Activated naive CD4-positive, alpha-beta T cell treated with anti-CD3 and anti-CD28 coated beads, Interleukin-2, amount 50 U/mL, for 16 hours (primary cell): Measurements from ENCODE around the gene CRYBG3.
A peak's percentile ranks its signal among the peaks of the same experiment; 100 is the strongest.

Experiments used
- DNase-seq: peaks from one replicate; pipeline ENCODE4 v3.0.0-alpha.2; 2020

CRYBG3 gene

DNA sequence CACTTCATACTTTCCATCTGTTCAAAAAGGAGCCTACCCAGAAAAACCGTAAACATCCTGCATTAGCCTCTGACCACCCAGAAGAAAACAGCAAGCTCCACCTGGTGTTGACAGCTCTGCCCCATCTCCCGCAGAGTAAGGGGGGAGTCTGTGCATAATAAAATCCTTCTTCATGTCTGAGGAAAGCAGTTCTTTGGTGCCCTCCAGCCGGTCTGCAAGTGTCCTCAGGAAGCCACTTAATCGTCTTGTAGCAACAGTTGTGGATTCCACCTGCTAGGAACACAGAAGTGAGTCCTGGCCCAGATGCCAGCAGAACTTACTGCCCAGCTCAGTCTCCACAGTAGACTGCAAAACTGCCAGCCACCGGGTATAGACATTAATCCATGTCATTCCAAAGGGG, 127.9 kb downstream of the CRYBG3 start:
- DNase-seq = no peak

DNA sequence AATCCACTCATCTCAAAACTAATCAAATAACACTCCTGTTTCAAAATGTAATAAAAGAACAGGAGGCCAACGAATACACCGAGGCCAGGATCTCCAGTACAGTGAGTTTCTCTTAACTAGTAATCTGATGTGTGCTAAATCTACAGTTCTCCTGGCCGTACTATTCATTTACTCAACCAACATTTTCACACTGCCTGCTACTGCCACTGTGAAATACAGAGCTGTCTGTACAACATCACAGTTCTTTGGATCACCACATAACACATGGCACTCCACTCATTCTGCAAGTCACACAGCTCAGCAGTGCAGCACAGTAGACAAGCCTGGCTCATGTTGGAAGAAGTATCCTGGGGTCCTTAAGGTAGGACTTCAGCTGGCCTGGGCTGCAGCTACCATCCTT, 128.5 kb downstream of the CRYBG3 start:
- no peak for DNase-seq

DNA sequence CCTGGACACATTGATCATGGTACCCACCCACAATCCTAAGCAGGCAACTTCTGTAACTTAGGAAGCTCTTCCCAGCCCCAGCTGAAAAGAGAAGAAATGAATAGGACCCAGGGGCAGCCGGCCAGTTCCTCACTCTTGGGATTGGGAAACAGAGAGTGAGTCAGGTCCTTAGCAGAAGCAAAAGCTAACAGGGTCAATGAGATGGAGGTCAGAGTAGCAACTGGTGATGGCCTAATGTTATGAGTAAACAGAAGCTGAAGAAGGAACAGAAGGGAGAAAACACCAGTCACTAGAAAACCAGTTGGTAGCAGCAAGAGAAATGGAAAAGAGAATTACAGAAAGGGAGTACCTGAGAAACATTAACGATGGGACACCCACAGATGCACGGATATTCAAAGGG, 130.5 kb downstream of the CRYBG3 start:
- no peak for DNase-seq

DNA sequence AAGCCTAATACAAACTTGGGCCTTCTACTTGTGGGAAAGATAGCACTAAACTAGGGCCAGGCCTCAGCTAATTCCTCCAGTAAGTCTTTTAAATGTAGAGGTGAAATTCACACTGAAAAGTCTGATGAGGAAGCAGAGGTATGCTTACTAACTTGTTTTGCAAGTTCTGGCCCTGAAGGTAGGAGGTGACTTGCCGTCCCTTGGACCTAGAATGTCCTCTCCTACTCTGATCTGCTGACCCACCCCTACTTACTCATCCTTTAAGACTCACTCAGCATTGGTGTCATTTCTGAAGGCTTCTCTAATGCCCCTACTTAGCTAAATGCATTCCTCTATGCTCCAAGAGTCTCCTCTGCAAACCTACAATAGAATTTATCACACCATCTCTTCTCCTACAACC, 131.1 kb downstream of the CRYBG3 start:
- DNase-seq = no peak

DNA sequence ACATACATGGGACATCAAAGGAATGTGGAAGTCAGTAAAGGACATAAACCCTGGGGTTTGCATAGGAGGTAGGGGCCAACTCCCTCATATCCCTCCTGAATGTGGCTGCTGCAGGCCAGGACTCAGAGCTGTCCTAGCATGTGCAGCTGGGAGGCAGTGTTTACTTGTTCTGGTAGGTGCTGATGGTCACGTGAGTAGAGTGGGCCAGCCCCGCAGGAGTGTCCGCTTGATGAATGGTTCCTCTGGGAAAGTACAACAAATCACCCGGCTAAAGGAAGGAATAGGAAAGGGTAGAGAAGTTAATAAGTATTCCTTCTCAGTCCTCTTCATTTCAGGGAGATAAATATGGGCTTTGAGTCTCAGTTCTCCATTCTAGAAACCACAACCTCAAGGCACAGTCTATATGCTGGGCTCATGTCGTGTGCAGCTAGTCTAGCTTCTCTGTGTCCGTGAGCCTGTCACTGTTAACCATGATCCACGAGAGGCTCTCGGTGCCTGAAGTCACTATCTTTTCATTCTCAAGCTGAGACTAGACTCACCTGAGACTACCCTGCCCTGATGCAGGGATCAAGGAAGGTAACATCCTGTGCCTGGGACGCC, 132.5 kb downstream of the CRYBG3 start:
- no peak for DNase-seq

DNA sequence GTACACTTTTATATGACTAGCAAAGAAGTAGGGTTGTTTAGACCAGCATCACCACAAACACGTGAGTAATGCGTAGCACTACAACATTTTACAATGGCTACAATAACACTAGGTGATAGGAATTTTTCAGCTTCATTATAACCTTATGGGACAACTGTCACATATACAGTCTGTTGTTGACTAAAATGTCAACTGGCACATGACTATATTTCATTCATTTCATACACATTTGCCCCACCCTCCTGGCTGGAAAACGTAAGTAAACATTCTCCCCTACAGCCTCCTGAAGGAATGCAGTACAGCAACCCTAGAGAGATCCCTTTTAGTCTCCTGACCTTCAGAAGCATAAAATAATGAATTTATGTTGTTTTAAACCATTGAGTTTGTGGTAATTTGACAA, 134.2 kb downstream of the CRYBG3 start:
- no peak for DNase-seq

DNA sequence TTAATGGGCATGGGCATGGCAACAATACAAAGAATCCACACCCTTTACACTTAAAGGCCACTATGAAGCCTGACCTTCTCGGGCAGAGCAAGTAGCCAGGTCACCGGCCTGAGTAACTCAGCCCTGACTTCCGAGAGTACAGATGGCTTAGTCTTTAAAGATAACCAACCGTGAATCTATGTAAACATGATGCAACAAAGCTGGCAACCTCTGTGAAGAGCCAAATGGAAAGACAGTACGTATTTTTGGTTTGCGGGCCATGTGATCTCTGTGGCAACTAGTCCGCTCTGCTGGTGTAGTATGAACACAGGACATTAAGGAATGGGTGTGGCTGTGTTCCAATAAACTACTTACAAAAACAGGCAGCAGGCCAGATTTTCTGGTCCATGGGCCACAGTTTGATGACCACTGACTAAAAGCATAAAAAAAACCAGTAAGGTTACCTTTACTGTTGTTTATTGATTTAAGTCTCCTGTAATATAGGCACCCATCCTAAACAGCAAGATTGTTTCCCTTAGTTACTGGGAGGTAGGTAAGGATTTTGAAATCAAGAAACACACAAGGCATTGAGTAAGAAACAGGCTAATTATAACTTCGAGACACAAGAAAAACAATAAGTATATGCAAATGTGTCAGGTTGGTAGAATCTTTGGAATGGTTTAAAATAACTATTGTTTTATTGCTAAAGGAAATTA, 136.0 kb downstream of the CRYBG3 start:
- no peak for DNase-seq

DNA sequence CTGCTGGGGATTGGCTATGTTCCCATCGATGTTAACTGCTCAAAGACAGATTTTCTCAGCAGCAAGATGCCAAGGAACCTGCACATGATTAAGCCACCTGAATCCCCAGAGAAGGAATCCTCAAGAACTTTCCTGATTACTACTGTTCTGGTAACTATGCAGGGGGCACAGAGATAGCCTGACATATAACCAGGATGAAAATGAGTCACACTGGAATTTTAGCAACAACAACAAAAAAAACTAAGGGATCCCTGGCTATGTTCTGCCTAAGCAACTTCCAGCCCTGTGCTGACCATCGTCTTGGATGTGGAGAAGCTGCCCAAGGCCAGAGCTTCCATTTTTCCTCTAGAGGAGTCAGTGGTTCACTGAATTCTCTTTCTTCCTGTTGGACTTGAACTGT, 136.6 kb downstream of the CRYBG3 start:
- no peak for DNase-seq

DNA sequence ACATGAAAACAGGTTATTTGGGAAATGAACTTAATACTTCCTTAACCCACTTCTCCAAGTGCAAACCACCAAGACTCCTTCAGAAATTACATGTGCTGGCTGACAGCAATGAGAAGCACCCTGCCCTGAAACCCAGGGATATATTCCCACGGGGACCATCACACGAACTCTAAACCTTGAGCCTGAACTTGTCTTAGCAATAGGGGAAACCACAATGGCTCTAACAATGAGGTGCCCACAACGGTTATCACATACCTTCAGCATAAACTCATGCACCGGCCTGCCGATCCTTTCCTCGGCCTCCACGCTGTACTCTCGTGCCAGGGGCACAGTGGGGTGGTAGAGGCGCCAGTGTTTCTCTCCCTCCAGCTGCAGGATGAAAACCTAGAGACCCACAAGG, 137.0 kb downstream of the CRYBG3 start:
- DNase-seq = no peak

DNA sequence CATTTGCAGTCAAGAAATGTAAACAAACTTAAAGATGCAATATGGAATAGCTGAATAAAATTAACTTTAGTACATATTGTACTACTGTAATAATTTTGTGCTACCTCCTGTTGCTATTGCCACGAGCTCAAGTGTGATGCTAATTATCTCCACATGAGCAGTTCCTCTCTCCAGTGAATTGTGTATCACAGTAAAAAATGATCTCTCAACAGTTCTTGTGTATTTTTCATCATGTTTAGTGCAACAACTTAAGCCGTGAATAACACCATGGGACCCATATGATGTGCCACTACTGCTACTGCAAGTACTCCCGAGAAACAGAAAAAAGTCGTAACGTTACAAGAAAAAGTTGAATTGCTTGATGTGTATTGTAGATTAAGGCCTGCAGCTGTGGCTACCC, 138.1 kb downstream of the CRYBG3 start:
- DNase-seq = no peak

DNA sequence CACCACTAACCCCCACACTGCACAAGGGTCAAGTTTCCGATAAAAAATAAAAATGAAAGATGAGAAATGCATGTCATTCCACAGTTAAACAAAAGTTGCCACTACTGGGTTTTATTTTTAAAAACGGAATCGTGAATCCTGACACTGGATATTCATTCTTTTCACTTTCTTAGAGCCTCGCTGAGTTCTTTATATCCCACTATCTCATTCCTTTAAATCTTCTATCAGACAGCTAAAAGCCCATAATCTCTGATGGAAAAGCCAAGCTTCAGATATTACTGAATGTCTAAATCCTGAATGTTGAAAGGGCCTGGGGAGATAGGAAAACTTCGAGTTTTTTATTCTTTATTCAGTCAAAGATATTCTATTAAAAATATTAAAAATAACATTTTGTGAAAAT, 138.7 kb downstream of the CRYBG3 start:
- DNase-seq = no peak

DNA sequence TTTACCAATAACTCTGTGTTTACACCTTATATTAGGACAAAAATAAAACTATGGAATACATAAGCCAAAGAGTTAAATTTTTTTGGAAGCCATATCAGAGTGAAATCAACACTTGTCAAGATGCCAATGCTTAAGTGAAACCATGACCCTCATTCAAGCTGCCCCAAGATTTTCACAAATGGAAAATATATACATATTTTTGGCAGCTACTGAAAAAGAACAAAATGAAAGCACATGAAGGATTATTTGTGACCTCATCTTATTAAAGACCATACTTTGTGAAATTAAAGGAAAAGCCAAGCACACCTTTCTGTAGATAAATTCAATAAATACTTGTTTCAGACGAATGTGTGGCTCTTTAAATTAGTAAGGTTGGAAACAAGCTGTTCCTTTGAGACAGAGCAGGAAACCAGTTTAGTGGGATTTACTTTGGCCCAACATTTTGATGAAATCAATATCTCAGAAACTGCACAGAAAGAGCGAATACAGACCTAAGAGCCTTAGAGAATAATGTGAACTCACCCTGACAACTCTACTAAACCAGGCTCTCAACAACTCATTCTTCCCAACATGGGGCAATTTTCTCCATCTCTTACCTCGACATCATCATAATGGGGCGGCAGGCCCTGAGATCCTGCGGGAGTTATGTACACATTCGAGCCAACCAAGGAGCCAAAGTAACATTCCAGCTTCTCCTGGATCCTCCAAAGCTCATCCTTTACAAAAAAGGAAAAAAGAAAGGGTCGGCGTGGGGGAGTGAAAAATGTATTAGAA, 139.4 kb downstream of the CRYBG3 start:
- no peak for DNase-seq

DNA sequence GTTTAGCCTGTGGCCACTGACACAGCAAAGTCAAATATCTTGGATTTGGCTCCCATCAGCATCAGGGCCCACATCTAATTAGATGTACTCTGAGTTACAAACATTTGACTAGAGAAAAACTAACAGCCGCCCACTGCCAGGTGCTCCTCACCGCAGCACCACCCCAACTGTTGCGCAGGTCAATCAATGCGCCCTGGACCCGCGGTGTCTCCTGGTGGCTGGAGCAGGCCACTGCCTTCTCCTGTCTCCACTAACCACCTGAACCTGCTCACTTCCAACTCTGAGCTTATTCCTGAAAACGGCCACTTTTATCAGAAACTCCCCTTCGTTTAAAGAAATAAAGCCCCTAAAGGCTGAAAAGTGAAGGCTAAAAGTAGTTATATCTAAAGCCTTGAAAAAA, 146.2 kb downstream of the CRYBG3 start:
- no peak for DNase-seq

DNA sequence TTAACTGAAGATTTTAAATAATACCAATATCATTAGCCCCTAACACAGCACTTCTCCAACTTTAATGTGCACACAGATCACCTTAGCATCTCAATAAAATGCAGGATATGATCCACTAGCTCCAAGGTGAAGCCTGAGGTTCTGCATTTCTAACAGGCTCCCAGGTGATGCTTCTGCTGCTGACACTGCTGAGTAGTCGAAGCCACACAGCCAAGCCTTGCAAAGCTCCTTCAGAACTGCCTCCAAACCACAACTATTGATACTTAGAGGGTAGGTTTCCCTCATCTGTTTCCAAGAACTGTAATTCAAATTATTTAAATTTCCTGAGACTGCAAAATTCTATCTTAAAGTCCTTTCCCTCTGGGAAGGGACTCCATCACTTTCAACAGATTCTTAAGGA, 146.6 kb downstream of the CRYBG3 start:
- no peak for DNase-seq

DNA sequence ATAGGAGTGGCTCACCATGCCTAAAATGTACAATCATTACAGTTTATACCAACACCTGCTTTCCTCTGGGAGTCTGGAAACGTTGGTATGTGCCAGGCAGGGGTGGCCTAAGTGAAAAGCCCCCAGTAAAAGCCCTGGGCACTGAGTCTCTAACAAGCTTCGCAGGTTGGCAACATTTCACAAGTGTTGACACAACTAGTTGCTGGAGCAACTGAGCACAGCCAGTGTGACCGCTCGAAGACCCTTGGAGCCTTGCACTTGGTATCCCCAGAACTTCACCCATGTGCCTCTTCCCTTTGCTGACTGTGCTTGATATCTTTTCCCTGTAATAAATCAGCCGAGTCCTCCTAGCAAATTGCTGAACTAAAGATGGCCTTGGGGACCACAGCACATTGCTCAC, 147.7 kb downstream of the CRYBG3 start:
- no peak for DNase-seq

DNA sequence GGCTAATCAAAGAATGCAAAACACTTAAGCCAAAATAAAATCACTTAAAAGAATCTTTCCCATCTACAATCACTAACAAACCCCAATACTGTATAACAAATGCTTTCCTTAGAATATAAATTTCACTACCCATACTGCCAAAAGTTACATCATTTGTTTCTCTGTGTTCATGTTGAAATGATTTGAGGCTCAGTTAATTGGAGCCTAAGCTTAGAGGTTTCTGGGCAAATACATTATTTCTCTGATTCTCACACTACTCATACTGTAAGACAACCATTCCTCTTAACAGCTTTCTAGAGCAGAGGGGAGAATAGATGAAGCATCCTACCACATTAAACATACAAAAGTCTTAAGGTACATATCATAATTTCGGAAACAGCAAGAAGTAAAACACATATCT, 148.3 kb downstream of the CRYBG3 start:
- no peak for DNase-seq

DNA sequence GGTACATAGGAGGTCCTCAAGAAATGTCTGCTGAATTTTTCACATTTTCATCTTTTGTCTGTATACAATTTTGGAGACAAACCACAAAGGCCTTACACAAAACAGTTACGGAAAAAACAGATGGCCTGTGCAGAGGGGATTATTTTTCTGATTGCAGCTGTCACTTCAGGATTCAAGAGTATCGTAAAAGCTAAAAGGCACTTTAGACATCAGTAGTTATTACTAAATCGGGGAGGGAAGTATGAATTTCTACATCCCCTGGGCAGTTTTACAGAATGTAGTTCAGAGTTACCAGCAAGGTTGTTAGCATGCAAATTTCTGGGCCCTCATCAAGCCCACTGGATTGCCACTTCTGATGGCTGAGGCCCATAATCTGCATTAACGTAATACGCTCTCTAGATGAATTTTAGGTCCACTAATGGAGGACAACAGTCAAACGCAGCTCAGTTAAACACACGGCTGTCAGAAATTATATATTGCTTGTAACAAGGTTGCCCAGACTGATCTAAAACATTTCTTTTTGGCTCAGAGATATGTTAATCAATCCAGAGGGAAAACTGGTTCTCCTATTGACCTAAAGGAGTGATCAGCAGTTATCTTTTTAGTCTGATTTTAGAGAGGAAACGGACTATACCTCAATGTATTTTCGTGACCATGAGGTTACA, 149.3 kb downstream of the CRYBG3 start:
- no peak for DNase-seq

DNA sequence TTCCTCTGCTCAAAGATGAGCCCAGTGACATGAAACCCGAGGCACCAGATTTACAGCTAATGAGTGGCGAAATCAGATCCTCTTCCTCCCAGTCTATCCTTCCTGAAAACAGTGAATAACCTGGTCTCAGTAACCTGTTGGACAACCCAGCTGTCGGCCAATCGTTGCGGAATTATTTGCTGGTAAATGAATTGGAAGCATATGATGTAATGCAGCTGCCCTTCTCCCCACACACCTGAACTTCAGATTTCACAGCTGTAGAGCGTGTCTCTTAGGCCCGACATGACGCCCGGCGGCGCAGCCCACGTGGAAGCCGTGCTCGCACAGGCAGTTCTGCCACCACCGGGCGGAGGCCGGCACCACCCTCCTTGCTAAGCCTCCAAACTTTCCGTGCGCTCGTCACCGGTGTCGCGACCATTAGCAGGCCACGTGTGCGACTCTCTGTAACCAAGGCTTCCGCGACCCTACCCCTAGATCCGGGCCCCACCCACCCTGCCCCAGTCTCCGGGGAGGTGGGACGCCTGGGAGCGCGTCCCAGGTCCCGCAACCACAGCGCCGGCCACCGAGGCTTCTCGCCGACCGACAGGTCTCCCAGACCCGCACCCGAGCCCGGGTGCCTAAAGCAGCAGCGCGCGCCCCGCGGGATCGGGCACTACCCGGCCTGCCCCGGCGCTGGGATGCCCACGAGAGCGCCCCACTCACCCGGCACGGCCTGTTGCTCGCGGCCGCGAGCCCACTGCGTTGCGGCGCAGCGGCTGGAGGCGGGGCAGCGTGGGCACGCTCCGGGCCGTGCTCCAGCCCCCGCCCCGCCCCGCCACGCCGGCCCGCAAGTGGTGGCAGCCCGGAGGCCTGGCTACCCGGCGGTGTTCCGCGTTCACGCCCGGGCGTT, 150.1 kb downstream of the CRYBG3 start, which contains the start of gene RIOX2:
Gene RIOX2 (minus strand): TSS at position 753 of the 889 bp plus-strand sequence. CDS start 4,838 bp downstream, outside the sequence.
- peak; percentile 85 for DNase-seq

DNA sequence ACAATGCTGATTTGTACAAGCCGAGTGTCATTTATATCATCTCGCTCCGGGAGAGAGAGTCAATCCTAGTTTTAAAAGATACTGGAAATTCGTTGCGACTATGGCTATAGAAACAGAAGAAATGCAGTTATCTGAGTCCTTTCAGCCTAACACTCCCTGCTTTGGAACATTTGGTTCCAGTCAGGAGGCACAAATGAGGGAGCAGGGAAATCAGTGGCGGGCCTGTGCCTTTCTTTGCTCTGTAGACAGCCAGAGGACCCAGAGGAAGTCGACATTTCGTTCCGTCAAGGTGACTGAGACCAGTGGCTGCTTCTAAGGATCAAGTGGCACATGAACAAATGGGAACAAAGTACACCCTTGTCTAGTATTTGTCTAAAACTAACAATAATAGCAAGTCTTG, 151.2 kb downstream of the CRYBG3 start:
- no peak for DNase-seq

DNA sequence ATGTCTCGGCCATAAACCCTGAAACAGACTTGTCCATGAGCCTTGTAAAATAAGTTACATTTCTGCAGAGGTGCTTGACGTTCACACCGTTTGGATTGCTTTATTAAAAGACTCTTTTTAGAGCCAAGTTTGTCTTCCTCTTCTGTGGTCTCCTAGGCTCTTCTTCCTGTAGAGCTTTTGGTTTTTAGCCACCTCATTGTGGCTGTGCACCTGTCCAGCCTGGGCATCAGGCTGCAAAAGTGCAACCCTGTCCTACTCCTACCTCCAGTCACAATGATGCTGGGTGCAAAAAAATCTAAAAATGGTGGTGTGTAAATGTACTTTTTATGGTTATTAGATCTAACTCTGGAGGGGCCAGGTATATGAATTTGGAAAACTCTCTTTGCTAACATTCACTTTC, 153.2 kb downstream of the CRYBG3 start:
- DNase-seq = no peak

DNA sequence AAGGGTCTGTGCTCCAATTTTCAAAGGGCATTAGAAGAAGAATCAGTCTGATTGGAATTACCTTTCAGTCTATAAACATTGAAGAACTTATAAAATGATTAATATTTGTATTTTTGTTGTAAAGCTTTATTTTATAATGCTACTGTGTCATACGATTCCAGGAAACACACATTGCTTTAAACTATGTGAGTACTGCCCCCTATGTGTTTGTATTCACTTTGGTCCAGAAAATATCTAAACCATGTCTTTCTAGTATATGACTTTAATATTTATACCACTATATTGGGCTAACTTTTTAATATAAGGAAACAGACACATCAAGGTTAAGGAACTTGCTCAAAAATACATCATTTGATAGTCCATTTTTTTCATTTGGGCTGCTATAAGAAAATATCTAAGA, 153.7 kb downstream of the CRYBG3 start:
- no peak for DNase-seq

DNA sequence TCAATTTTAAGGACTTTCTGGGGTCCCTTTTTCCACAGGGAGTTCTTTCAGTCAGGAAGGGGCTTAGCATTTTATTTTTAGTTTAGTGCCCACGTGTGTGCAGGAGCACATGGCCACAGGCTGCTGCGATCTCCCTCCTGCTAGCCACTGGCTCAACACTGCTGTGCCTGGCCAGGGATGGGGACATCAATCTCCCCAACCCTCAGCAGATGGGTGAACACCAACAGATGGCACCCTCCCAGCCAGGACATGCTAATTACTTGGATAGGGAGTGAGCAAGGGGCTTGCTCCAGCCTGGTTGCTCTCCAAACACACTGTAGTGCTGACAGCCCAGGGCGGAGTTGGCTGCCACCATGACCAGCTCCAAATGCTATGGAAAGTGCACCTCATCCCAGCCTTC, 157.8 kb downstream of the CRYBG3 start:
- DNase-seq = no peak

DNA sequence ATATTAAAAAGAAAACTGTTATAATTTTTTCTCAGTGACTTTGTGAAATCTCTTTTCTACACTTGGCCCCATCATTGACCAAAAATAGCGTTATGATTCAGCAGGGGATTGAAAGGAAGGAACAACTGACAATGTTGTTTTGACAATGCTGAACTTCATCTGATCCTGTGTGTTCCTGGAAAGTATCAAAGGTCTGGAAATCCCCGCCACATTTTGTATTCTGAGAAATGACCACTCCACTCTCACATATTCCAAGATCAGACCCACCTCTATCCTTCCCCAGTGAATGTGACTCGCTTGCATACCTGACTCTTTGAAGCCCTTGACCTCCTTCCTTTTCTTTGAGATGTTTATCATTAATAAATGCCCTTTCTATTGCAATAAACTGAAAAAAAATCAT, 160.1 kb downstream of the CRYBG3 start:
- no peak for DNase-seq
